ENCODE measurements around the gene GRIPAP1.
"Not testable (repeated sequence)": the region's sequence is repeated elsewhere in the genome, so short reads cannot be mapped to it uniquely, and the experiment has no call there.

Gene GRIPAP1

GRCh38 chrX:48997865-48998264 is 4.2 kb downstream of the GRIPAP1 start:
- DNase-seq (ENCODE audit: low read depth in 2 of 2), result no peak

DNA sequence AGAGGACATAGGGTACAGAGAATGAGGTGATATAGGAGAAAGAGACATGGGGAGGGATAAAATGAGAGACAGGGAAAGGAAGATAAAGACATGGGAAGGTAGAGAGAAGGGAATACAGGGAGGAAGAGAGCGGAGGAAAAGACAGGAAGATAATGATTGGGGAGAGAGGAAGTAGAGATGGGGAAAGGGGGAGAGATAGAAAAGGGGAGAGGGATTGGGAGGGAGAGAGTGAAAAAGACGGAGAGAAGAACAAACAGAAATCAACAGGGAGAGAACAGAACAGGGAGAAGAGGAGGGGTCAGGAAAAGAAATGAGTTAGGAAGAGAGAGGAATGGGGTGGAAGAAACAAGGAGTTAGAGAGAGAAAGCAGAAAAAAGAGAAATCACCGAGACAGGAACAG is 4.6 kb downstream of the GRIPAP1 start:
- no peak for DNase-seq (ENCODE audit: low read depth in 2 of 2)

GRCh38 chrX:48996969-48997368 is 5.1 kb downstream of the GRIPAP1 start:
- no peak for DNase-seq (ENCODE audit: low read depth in 2 of 2)

GRCh38 chrX:48992341-48992740 is 9.7 kb downstream of the GRIPAP1 start:
- DNase-seq (ENCODE audit: low read depth in 2 of 2), result no peak

DNA sequence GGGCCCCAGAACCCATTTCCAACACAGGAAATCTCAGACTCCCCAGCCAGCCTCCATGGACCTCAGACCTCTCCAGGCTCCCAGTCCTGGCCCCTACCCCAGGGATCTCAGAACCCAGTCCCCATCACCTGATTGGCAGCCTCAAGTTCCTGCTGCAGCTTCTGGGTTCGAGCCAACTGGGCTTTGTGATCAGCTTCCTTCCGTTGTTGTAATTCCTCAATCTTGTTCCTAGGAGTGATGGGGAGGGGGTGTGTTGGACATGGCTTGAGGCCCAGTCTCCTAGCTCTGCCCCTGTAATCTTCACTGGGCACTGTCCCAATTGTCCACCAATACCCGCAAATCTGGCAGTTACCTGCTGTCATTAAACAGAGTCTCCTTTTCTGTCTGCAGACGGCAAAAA is 12.6 kb downstream of the GRIPAP1 start:
- DNase-seq (ENCODE audit: low read depth in 2 of 2), result no peak

DNA sequence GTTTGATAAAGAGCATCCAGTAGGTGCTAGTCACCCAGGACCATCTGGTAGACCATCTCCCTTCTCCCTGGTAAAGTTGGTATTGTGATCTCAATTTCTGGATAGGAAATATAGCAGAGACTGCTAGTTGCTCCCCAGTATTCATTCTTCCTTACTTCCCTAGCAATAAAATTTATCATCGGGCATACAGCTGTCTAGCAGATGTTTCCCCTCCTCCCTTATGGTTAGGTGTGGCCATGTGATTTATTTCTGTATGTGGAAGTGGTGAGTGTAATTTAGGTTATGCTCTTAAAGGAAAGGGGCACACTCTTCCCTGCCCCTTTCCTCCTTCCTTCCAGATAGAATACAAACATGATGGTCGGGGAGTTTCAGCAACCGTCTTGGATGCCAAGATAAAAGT is 18.2 kb downstream of the GRIPAP1 start:
- DNase-seq (ENCODE audit: low read depth in 2 of 2), result no peak

DNA sequence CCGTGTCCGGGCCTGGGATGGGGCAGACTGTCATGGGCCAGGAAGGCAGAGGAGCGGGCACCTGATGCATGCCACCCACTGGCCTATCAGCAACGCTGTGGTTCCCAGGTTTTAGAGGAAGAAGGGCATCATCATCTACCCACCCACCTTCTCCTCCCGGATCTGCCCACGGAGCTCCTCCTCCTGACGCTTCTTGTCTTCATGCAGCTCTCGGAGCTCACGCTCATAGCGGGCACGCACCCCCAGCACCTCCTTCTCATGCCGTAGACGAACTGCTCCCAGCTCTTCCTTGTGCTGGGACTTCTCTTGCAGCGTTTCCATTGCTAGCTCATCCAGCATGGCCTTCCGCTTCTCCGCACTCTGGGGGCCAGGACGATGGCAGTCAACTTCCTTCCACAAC is 19.0 kb downstream of the GRIPAP1 start:
- DNase-seq (ENCODE audit: low read depth in 2 of 2), result no peak

DNA sequence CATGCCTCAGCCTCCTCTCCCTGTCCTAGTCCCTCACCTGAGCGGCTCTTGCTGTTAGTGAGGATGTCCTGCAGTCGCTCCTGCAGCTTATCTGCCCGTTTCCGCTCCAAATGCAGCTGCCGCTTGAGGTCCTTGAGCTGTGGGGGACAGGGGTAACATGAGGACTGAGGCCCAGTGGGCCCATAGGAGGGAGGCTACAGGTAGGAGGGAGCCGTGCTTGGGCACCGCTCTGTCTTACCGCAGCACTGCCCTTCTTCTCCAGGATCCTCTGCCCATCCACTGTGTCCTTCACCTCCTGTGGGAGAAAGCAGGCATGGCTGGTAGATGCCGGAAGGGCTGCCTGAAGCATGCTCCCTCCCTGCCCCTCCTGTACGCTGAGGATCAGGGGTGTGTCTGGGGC is 20.9 kb downstream of the GRIPAP1 start:
- DNase-seq (ENCODE audit: low read depth in 2 of 2), result no peak

GRCh38 chrX:48980341-48980740 is 21.7 kb downstream of the GRIPAP1 start:
- not testable (repeated sequence) for DNase-seq (ENCODE audit: low read depth in 2 of 2)

GRCh38 chrX:48978226-48978625 is 23.8 kb downstream of the GRIPAP1 start:
- no peak for DNase-seq (ENCODE audit: low read depth in 2 of 2)

- DNase-seq (ENCODE audit: low read depth in 2 of 2), result no peak
Observed at GRCh38 chrX:48976086-48976485, 26.0 kb downstream of the GRIPAP1 start.

DNA sequence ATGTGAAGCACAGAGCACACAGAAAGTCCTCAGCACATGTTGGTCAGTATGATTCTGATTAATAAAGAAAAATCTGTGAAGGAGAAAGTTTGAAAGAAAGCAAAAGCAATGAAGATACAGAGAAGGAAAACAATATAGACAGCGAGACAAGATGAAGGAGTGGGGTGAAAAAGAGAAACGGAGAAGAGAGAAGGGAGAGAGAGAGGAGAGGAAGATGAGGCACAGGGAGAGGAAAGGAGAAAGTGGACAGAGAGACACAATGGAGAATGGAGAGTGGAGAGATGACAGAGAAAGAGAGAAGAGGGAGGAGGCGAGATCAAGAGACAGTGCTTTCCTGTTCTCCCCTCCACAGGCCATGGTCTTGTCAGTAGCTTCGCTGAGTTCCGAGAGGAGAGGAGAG is 26.5 kb downstream of the GRIPAP1 start:
- DNase-seq (ENCODE audit: low read depth in 2 of 2), result no peak

GRCh38 chrX:48975041-48975440 is 27.0 kb downstream of the GRIPAP1 start:
- DNase-seq (ENCODE audit: low read depth in 2 of 2), result no peak

- DNase-seq (ENCODE audit: low read depth in 2 of 2), result no peak
Observed at GRCh38 chrX:48974574-48974973, 27.5 kb downstream of the GRIPAP1 start.

DNA sequence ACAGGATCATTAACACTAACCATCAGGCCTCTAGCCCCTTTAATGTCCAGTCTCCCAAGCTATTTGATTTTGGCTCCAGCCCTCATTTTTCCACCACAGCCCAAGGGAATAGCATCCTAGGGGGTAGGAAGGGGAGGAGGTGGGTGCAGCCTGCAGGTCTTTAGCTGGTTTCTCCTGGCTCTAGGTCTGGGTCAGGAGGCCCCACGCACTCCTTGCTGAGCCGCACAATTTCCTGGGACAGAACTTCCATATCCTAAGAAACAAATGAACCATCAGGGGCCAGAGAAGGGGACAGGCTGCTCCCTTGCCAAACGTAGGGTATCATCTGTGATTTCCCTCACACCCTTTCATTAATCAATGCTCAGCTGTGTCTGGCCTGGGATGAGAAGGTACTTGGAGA is 28.0 kb downstream of the GRIPAP1 start:
- no peak for DNase-seq (ENCODE audit: low read depth in 2 of 2)

DNA sequence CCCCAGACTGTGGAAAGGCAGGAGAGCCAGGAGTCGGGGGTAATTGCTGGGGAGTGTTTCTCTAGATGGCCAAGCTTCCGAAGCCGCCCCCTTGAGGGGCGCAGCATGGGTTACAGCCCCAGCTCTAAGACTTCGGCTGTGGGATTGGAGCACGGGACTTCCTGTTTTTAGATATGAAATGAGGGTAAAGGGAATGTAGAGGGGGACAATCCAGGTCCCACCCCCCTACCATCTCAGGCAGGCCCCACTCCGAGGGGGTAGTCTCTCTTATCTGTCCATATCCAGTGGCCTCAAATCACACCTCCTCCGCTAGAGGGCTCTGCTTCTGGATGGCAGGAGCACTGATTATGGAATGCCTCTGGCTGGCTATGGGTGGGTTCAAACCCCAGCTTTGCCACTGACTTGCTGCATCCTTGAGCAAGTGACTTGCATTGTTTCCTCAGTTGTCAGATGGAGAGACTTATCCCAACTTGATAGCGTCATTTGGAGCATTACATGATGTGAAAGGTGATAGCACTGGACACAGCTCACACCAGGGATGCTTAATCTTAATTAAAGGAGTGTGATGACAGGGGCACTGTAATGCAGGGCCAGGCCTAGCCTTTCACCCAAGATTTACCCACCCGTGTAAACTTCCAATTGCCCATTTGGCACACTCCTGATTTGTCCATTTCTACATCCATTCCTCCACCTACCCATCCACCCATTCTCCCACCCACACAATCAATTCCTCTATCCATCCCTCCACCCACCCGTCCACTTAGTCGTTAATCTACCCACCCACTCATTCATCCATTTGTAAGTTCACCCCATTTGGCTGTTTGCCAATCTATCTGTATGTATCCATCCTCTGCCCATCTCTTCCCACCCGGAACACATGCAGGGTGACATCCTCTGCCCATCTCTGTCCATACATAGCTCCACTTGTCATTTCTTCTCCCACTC is 29.6 kb downstream of the GRIPAP1 start:
- DNase-seq (ENCODE audit: low read depth in 2 of 2), result no peak

DNA sequence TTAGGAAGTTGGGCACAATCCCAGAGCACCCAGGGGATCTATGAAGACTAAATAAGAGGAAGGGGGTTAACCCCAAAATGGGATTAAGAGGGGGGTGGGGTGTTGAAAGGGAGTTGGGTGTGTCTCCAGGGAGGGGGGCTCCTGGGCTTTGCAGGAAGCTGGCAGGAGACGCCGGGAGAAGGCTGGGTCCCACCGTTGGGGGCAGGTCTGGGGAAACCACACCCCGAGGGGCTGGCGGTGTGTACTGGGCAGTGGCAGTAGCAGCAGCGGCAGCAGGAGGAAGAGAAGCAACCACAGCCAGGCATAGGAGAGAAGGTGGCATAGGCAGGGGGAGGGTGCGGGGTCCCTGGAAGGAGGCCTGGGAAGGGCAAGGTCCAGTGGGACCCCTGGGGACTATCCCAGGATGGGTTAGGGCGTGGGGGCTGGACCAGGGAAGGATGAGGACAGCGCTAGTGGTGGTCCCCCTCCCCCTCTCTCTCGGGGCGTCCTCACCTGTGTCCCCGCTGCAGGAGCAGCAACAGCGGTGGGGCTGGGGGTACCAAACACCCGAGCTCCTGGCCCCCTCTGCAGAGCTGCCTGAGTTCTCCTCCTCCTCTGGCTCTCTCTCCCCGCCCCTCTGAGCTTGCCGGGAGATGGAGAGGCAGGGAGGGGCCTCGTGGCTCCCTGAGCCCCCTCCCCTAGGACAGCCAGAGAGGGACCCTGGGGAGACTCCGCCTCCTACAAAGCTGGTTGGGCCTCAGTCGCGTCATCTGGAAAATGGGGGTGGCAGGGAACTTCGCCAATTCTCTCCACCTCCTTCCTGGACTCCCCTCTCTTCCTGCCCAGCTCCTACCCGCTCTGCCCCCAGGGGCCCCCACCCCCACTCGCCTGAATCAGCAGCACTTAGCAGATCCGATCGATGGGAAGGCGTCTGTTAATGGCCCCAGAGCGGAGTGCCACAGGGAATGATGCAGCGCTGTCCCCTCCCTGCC is 30.5 kb downstream of the GRIPAP1 start, which contains the start of gene KCND1:
TSS of gene KCND1 (minus strand) at position 596 of the 971 bp plus-strand sequence. CDS start 1,573 bp downstream, outside the sequence.
- no peak for DNase-seq (ENCODE audit: low read depth in 2 of 2)

- DNase-seq (ENCODE audit: low read depth in 2 of 2), result no peak
Observed at GRCh38 chrX:48969471-48969870, 32.6 kb downstream of the GRIPAP1 start.

DNA sequence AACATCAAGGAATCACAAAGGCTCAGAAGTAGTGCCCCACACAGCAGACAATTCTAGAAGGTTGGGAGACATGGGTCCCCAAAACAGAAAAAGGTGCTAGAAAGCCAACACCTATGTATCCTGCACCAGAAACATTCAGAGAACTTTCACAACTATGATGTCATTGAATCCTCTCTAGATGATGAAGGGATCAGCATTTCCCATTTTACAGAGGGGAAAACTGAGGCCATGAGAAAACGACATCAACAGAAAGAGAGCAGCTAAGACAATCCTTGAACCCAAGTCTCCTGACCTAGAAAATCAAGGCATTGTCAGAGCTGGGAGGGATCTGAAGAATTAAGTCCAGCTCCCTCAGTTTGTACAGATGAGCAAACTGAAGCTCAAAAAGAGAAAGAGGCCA is 33.7 kb downstream of the GRIPAP1 start:
- no peak for DNase-seq (ENCODE audit: low read depth in 2 of 2)

DNA sequence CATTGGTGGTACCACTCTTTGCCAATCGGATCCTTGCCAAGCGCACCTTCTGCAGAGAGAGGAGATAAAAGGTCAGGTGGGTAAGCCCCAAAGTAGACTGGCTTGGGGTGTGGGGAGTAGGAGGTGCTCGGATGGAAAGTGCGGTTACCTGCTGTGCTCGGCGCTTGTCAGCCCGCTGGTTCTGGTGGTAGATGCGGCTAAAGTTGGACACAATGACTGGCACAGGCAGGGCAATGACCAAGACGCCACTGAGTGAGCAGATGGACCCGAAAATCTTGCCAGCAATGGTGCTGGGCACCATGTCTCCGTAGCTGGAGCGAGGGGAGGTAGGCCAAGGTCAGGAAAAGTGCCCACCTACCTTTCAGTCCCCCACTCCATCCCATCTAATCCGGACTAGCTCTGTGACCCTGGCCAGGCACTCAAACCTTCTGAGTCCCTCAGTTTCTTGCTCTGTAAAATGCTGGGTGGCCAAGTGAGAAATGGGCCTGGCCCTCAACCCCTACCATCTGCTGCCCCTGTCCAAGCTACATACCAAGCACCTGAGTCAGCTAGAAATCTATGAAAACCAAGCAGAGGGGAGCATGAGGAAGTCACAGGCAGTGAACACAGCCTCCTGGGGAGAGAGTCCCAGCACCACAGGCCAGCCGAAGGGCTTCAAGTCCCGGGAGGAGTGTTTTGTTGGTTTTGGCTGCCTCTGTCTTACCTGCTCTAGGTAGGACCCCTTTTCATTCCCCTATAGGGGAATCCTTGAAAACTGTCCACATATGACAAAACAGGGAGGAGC is 35.1 kb downstream of the GRIPAP1 start:
- no peak for DNase-seq (ENCODE audit: low read depth in 2 of 2)

GRCh38 chrX:48965959-48966358 is 36.1 kb downstream of the GRIPAP1 start:
- DNase-seq (ENCODE audit: low read depth in 2 of 2), result no peak
